ENCODE results near the gene MAN2A1.

The MAN2A1 gene

GRCh38 chr5:109682383-109682782 lies 7.3 kb upstream of the MAN2A1 start:
- DNase-seq = no peak

- no peak for DNase-seq
These were observed 3.8 kb upstream of the MAN2A1 start for GRCh38 chr5:109685916-109686315.

GRCh38 chr5:109688630-109688969 lies 1.1 kb upstream of the MAN2A1 start:
- DNase-seq = no peak

GRCh38 chr5:109688970-109689739 lies 572 bp upstream of the MAN2A1 start:
- DNase-seq = peak; percentile 80

GRCh38 chr5:109690242-109690974 lies 681 bp downstream of the MAN2A1 start:
- DNase-seq = peak; percentile 62

GRCh38 chr5:109690975-109691574 lies 1.3 kb downstream of the MAN2A1 start:
- peak; percentile 61 for DNase-seq

GRCh38 chr5:109691996-109692395 lies 2.3 kb downstream of the MAN2A1 start:
- DNase-seq = no peak

- DNase-seq = no peak
These were observed 3.1 kb downstream of the MAN2A1 start for GRCh38 chr5:109692852-109693251.

GRCh38 chr5:109693535-109694400 lies 4.0 kb downstream of the MAN2A1 start:
- no peak for DNase-seq

- no peak for DNase-seq
These were observed 4.7 kb downstream of the MAN2A1 start for GRCh38 chr5:109694451-109694891.

- no peak for DNase-seq
These were observed 5.5 kb downstream of the MAN2A1 start for GRCh38 chr5:109695005-109695926.

GRCh38 chr5:109697339-109697738 lies 7.6 kb downstream of the MAN2A1 start:
- DNase-seq = no peak

- no peak for DNase-seq
These were observed 10.9 kb downstream of the MAN2A1 start for GRCh38 chr5:109700516-109701153.

GRCh38 chr5:109701252-109701651 lies 11.5 kb downstream of the MAN2A1 start:
- DNase-seq = no peak

- no peak for DNase-seq
These were observed 12.1 kb downstream of the MAN2A1 start for GRCh38 chr5:109701792-109702191.

- no peak for DNase-seq
These were observed 13.4 kb downstream of the MAN2A1 start for GRCh38 chr5:109703166-109703565.

- no peak for DNase-seq
These were observed 14.1 kb downstream of the MAN2A1 start for GRCh38 chr5:109703829-109704228.

GRCh38 chr5:109704282-109704952 lies 14.7 kb downstream of the MAN2A1 start:
- no peak for DNase-seq

GRCh38 chr5:109705596-109705995 lies 15.9 kb downstream of the MAN2A1 start:
- no peak for DNase-seq

- no peak for DNase-seq
These were observed 16.4 kb downstream of the MAN2A1 start for GRCh38 chr5:109706095-109706494.

- no peak for DNase-seq
These were observed 17.8 kb downstream of the MAN2A1 start for GRCh38 chr5:109707531-109707930.
